Measurements from ENCODE around the gene SPRYD7.
A peak's percentile ranks its signal among the peaks of the same experiment; 100 is the strongest.
"Not testable (repeated sequence)": the region's sequence is repeated elsewhere in the genome, so short reads cannot be mapped to it uniquely, and the experiment has no call there.

The SPRYD7 gene

GRCh38 chr13:49932868-49933267 is 3.3 kb downstream of the SPRYD7 start:
- DNase-seq (ENCODE audit: low spot score): no peak

GRCh38 chr13:49932066-49932465 is 4.1 kb downstream of the SPRYD7 start:
- DNase-seq (ENCODE audit: low spot score): no peak

DNA sequence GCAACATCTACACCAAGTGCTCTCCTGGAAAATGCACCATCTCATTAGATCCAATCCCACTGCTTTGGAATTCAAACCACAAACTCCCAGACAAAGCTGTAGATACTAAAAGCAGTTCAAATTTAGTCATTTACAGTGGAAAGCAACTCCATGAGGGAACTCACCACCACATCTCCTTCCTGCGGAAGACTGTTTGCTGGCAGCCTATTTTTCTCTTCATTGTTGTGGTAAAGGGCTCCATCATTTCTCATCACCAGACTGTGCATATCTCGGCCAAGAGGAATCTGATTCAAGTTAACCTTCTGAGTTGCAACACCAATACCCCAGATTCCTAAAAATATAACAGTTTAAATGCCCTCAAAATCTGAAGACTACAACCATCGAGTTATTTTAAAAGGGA is 8.4 kb downstream of the SPRYD7 start:
- peak; percentile 71 for DNase-seq (ENCODE audit: low spot score)

GRCh38 chr13:49925881-49926418 is 10.2 kb downstream of the SPRYD7 start:
- no peak for DNase-seq (ENCODE audit: low spot score)

DNA sequence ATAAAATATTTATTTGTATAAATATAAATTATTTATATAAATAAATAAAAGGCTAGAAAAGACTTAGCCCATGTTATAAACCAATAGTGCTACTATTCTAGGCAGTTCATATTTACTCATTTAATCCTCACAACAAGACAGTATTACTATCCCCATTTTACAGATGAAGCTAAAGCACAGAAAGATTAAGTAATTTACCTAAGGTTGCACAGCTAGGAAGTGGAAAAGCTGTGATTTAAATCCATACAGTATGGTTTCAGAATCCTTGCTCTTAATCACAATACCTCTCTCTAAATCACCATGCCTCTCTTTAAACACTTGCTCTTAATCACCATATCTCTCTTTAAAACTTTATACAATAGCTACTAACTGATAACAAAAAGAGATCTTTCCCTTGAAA is 13.8 kb downstream of the SPRYD7 start:
- no peak for DNase-seq (ENCODE audit: low spot score)

- not testable (repeated sequence) for DNase-seq (ENCODE audit: low spot score)
Observed at GRCh38 chr13:49920969-49921368, 15.2 kb downstream of the SPRYD7 start.

- not testable (repeated sequence) for DNase-seq (ENCODE audit: low spot score)
Observed at GRCh38 chr13:49918106-49918505, 18.0 kb downstream of the SPRYD7 start.

DNA sequence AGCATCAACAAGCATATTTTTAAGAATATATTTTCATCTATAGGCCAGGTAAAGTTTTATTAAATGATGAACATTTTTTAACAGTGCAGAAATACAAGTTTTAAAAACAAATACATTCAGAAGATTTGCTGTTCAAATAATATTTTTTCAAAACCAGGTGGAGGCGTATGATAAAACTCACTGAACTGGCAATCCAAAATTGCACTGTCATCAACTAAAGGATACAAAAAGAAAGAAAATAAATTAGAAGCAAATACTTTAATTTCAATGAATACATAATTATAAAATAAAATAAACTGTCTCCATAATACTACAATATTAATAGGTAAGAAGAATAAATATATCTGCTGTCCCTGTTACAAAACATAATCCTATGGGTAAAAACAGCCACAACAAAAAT is 21.2 kb downstream of the SPRYD7 start:
- DNase-seq (ENCODE audit: low spot score): no peak

DNA sequence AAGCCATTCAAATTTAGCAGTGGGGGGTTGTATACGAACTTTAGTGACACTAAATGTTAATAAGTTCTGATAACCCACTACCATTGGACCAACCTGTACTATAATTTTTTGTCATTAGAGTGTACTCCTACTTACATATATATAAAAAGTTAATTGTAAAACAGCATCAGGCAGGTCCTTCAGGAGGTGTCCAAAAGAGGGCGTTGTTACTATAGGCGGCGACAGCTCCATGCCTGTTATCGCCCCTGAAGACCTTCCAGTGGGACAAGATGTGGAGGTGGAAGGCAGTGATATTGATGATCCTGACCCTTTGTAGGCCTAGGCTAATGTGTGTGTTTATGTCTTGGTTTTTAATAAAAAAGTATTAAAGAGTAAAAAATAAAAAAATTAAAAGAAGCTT is 27.5 kb downstream of the SPRYD7 start:
- DNase-seq (ENCODE audit: low spot score): no peak

DNA sequence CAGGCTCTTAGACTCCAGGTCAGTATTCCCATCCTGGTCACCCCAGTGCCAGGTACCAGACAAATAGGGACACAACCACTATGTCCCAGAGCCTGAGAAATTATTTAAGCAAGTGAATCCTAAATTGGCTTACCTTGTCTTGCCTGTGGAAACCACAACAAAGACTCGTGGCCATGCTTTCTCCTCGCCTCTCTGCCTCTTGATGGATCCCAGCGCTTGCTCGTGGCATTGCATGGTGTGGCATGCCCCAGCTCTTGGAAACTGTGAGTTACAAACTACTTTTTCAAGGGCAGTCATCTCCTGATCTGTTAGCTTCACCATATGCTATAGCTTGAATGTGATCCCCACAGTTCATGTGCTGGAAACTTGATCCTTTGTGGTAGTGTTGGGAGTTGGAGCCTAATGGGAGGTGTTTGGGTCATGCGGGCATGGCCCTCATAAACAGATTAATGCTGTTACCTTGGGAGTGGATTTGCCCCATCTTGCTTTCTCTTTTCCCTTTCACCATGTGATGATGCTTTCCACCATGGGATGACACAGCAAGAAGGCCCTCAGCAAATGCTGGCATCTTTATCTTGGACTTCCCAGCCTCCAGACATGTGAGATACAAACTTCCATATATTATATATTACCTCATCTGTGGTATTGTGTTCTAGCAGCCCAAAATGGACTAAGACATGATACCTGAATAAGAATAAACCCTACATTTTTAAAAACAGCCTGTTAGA is 31.2 kb downstream of the SPRYD7 start:
- DNase-seq (ENCODE audit: low spot score): no peak

- no peak for DNase-seq (ENCODE audit: low spot score)
Observed at GRCh38 chr13:49898792-49899191, 37.3 kb downstream of the SPRYD7 start.

- no peak for DNase-seq (ENCODE audit: low spot score)
Observed at GRCh38 chr13:49897713-49898112, 38.4 kb downstream of the SPRYD7 start.

GRCh38 chr13:49895826-49896225 is 40.3 kb downstream of the SPRYD7 start:
- DNase-seq (ENCODE audit: low spot score): no peak

- no peak for DNase-seq (ENCODE audit: low spot score)
Observed at GRCh38 chr13:49893591-49893990, 42.5 kb downstream of the SPRYD7 start.

- no peak for DNase-seq (ENCODE audit: low spot score)
Observed at GRCh38 chr13:49890376-49890775, 45.8 kb downstream of the SPRYD7 start.

GRCh38 chr13:49878682-49879081 is 57.5 kb downstream of the SPRYD7 start:
- no peak for DNase-seq (ENCODE audit: low spot score)

DNA sequence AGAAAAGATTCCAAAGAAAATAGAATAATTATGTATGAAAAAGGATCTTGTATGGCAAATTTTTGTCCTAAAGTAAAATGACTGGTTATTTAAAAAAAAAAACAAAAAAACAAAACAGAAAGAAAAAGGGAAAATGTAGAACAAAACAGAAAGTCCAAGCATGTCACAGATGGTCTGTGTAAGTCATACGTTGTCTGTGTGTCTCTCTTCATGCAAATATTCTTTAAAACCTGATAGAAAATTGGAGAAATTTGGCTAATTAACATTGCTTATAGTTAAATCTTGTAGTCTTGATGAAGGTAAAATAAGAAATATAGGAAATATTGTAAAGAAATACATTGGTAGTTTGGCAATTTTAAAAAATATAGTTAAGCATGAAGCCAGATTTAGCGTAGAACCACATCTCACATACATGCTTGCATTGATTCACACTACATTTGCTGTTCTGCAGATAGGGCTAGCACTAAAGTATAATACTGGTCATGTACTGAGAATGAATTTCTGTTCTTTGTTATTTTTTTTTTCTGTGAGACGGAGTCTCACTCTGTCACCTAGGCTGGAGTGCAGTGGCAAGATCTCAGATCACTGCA is 58.4 kb downstream of the SPRYD7 start:
- DNase-seq (ENCODE audit: low spot score): no peak

DNA sequence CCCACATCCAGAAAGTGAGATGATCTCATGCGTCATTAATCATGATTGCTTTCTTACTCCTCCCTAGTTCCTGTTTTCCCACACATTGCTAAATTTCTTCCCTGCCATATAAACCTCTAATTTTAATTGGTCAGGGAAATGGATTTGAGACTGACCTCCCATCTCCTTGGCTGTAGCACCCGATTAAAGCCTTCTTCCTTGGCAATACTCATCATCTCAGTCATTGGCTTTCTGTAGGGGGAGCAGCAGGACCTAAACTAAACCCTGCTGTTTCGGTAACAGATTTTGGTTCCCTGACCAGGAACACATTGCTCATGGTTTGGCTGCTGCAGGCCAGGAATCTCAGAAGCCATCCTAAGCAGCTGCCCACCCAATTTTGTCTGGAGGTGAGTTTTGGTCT is 61.7 kb downstream of the SPRYD7 start:
- no peak for DNase-seq (ENCODE audit: low spot score)

GRCh38 chr13:49869519-49869918 is 66.6 kb downstream of the SPRYD7 start:
- peak; percentile 45 for DNase-seq (ENCODE audit: low spot score)

DNA sequence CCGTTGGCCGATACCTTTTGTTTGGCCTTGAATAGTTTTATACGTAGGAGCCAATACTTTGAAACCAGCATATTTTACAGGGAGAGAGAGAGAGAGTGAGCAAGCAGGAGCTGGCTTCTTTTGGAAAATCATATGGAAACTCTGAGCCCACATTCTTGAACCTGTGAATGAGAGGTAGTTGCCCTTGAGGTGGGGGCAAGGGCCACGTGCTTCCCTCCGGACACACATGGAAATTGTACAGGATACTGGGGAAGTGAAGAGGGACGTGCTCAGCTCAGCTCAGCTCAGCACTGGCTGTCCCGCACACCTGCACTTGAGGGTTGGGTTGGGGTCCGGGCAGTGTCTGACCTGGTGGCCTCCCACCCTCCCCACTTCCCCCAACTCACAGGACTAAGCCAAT is 68.3 kb downstream of the SPRYD7 start:
- DNase-seq (ENCODE audit: low spot score): no peak

DNA sequence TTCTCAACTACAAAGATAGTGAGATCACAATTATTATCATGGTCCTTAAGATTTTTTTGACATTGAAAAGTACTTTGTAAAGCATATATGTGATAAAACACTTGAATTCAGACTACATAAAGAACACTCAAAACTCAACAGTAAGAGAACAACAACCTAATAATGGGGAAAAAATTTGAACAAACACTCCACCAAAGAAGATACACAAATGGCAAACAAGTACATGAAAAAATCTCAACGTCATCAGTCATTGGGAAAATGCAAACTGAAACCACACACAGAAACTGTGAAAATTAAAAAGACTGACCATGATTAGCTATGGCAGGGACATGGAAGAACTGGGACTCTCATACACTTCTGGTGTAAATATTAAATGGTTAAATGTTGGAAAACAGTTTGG is 70.9 kb downstream of the SPRYD7 start:
- DNase-seq (ENCODE audit: low spot score): no peak

GRCh38 chr13:49864509-49864908 is 71.6 kb downstream of the SPRYD7 start:
- no peak for DNase-seq (ENCODE audit: low spot score)
